Testis (tissue), 3 donors: ENCODE data around the gene NFKBIZ. TPM values are rescaled to one million over a fixed set of nuclear protein-coding genes. Genes with fewer than 3 reads are reported as not detected.
A peak's percentile ranks its signal among the peaks of the same experiment; 100 is the strongest.

ENCODE experiments used
- DNase-seq: peaks from one replicate; pipeline ENCODE4 v3.0.0-alpha.2; 2019
- H3K27ac ChIP-seq, 2 donors: fragments of 200-600 bp; sonication (generic); one replicate each; pipeline ENCODE4 v1.5.1; 2019
- H3K27me3 ChIP-seq: fragments of 200-600 bp; sonication (generic); one replicate; pipeline ENCODE4 v1.5.1; 2019
- H3K36me3 ChIP-seq: fragments of 200-600 bp; sonication (generic); one replicate; pipeline ENCODE4 v1.5.1; 2017; ENCODE audit warnings: low read depth; ENCODE audit errors: missing control alignments
- H3K4me1 ChIP-seq: fragments of 200-600 bp; sonication (generic); one replicate; pipeline ENCODE4 v1.5.1; 2019
- H3K4me3 ChIP-seq, 2 donors: fragments of 200-600 bp; sonication (generic); one replicate each; pipeline ENCODE4 v1.5.1; 2017 to 2019
- H3K9me3 ChIP-seq: fragments of 200-600 bp; sonication (generic); one replicate; pipeline ENCODE4 v1.5.1; 2017
- POLR2A ChIP-seq: fragments of 450-650 bp; IDR thresholded peaks from one replicate; pipeline ENCODE4 v1.6.1; 2017; ENCODE audit warnings: antibody characterized with exemption, mild to moderate bottlenecking, moderate library complexity
- WGBS, 2 donors: methylation state at CpG; one replicate each; pipeline ENCODE4 v1.1.5; 2018; 5-methylcytosine and 5-hydroxymethylcytosine counted together
- intact Hi-C: fragments of 100-400 bp; cut with DNase I; formaldehyde crosslinking; loops from one replicate; pipeline ENCODE4 v1.15.1; 2023; ENCODE audit warnings: low total_unique reads
- polyA plus RNA-seq: library from polyadenylated mRNA; stranded (reverse); fragments of 350-450 nt; fragmentation: Illumina TruSeq; extraction: RNeasy Lipid Tissue Mini Kit (QIAGEN cat#74804); gene quantifications from one replicate; pipeline ENCODE4 v1.2.3, GENCODE V29; 2014; ENCODE audit warnings: low read depth, low replicate concordance; ENCODE audit not compliant: insufficient read depth
- total RNA-seq, 2 donors: library from RNA; depleted of rRNA; stranded (reverse); fragments of >200 nt; gene quantifications; one replicate each; pipeline ENCODE4 v1.2.3, GENCODE V29; 2016
- TF ChIP-seq, protein P1 (sequence below), 3 experiments: fragments of 450-650 bp in 2 of 3; fragments of 200-600 bp in 1 of 3; sonication (generic) in 1 of 3; IDR thresholded peaks; one replicate each; pipeline ENCODE4 v1.5.1; 2016 to 2019; ENCODE audit warnings: antibody characterized with exemption in 3 of 3, mild to moderate bottlenecking in 2 of 3, moderate library complexity in 1 of 3

NFKBIZ gene
- total and polyA plus RNA-seq, 3 donors from 2014 or later: 5.4 to 14.7 (median 6.9) TPM

DNA sequence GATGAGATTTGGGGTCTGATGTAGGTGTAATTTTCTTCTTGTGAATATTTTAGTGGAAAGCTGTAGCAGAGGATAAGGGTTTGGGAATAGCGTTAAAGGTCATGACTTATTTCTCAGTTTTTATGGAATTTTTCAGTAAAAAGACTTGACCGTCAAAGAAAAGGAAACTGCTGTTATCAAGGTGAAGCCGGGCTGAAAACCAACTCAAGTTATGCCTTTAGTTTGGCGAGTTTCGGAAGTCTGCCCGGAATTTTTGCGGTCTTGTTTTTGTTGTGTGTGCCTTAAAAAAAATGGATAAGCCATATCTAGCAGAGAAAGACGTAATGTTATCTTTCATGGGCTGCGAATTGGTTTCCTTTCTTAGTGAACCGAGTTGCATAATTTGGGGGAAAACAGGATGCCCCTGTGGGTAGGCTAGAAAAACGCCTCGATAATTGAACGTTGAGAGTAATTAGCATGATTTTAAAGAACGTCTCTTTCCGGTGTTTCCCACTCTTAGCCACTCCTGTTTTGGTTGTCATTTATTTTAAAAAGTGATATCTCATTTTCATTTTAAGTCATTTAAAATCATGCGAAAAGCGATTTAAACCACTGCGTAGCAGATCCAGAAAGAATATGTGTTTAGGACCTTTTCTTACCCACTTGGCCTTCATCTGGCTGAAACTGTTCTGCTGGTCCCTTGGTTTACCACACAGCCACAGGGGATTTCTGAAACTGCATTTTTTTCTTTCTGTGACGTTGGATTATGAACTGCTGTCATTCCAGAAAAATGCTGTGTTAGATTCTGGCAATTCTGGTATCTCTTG, 1.1 kb downstream of the NFKBIZ start:
- H3K9me3 ChIP-seq: no peaks in the 10 kb centered on the region
- no peaks in the 10 kb centered on the region for H3K36me3 ChIP-seq
- TF ChIP-seq POLR2A: no peak
- TF ChIP-seq, protein P1, sequence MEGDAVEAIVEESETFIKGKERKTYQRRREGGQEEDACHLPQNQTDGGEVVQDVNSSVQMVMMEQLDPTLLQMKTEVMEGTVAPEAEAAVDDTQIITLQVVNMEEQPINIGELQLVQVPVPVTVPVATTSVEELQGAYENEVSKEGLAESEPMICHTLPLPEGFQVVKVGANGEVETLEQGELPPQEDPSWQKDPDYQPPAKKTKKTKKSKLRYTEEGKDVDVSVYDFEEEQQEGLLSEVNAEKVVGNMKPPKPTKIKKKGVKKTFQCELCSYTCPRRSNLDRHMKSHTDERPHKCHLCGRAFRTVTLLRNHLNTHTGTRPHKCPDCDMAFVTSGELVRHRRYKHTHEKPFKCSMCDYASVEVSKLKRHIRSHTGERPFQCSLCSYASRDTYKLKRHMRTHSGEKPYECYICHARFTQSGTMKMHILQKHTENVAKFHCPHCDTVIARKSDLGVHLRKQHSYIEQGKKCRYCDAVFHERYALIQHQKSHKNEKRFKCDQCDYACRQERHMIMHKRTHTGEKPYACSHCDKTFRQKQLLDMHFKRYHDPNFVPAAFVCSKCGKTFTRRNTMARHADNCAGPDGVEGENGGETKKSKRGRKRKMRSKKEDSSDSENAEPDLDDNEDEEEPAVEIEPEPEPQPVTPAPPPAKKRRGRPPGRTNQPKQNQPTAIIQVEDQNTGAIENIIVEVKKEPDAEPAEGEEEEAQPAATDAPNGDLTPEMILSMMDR (IDR thresholded peaks at IDR 0.05): no peak
- no peaks in the 10 kb centered on the region for H3K27me3 ChIP-seq
- no peaks in the 10 kb centered on the region for H3K4me1 ChIP-seq
- 7 to 12% methylated on average over 19 of the region's 19 CpGs for WGBS, 2 donors
- DNase-seq: no peak
- intact Hi-C loops: no loop called here
- peak overlapping the region; percentile 95 to 96 for H3K27ac ChIP-seq
- peak overlapping the region; percentile 75 to 87 for H3K4me3 ChIP-seq

DNA sequence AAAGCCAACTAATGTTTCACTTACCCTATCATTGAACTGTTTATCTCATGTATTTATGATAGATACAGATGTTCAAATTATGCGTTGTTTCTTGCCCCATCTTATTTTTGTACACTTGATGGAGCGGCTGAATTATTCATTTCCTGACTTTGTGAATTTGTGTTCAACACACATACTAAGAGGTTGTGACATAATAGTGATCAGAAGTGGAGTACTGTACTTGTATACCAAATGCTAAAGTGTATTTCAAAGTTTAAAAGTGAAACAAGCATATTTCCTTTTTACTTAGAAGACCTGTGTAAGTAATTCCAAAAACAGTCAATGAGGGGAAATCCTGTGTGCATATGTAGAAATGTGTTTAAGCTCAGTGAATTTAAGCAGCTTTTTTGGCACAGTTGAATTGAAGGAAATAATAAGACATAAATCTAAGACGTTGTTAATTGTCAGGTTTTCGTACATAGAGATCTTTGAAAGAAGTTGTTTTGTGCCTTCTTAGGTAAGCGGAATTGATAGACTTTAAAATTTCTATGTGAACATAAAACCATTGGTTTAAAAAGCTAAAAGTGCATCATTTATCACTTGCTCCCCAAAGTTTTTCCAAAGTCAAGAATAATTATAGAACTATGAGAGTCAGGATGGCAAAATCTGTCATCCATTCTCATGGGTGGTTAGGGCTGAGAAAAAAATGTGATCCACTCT, 1.9 kb downstream of the NFKBIZ start:
- intact Hi-C loops: no loop called here
- TF ChIP-seq, protein P1 (IDR thresholded peaks at IDR 0.05): no peak
- DNase-seq: no peak
- WGBS, 2 donors: 46 to 69% methylated on average over 5 of the region's 5 CpGs
- Histone ChIP-seq H3K4me1 (no peaks in the 10 kb centered on the region), H3K27me3 (no peaks in the 10 kb centered on the region), H3K4me3 (peak overlapping the region; percentile 75 to 87), H3K9me3 (no peaks in the 10 kb centered on the region), H3K36me3 (no peaks in the 10 kb centered on the region), H3K27ac (peak overlapping the region; percentile 95 to 96)

DNA sequence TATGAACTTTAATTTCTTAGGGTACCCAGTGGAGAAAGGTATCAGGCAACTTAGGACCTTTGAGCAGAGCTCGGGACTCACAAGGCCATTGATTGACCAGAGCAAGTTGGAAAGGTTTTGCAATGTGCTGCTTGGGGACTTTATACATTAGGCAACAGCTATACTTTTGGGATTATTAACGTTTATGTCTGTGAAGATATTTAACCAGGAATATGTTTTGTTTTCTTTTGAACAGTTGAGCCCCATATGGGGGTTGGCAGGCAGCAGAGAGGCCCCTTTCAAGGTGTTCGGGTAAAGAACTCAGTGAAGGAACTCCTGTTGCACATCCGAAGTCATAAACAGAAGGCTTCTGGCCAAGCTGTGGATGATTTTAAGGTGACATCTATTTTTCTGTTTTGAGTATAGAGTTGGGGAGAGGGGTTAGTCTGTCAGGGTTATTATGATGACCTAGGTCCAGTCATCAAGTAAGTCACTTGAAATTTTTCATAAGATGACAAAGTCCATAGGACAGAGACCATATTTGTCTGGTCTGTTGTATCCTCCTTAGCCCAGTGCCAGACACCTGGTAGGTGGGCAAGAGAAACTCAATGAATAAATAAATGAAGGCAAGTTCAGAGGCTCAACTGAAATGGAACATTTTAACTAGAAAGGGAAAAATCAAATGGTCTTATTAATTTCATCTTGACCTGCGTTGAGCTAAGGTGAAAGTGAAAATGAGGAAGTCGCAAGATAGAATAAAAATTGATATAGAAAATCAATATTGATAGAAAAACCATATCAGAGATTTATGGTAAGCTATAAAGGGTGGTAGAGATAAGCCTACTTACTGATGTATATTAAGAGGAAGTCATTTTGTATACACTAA, 2.8 kb downstream of the NFKBIZ start:
- Histone ChIP-seq H3K27ac (no peak overlapping the region), H3K36me3 (no peaks in the 10 kb centered on the region), H3K9me3 (no peaks in the 10 kb centered on the region), H3K4me1 (no peaks in the 10 kb centered on the region), H3K27me3 (no peaks in the 10 kb centered on the region), H3K4me3 (no peak overlapping the region)
- DNase-seq: no peak
- TF ChIP-seq, protein P1 (IDR thresholded peaks at IDR 0.05): no peak
- no peak for TF ChIP-seq POLR2A
- 83 to 88% methylated on average over 6 of the region's 6 CpGs for WGBS, 2 donors
- intact Hi-C loops: no loop called here

DNA sequence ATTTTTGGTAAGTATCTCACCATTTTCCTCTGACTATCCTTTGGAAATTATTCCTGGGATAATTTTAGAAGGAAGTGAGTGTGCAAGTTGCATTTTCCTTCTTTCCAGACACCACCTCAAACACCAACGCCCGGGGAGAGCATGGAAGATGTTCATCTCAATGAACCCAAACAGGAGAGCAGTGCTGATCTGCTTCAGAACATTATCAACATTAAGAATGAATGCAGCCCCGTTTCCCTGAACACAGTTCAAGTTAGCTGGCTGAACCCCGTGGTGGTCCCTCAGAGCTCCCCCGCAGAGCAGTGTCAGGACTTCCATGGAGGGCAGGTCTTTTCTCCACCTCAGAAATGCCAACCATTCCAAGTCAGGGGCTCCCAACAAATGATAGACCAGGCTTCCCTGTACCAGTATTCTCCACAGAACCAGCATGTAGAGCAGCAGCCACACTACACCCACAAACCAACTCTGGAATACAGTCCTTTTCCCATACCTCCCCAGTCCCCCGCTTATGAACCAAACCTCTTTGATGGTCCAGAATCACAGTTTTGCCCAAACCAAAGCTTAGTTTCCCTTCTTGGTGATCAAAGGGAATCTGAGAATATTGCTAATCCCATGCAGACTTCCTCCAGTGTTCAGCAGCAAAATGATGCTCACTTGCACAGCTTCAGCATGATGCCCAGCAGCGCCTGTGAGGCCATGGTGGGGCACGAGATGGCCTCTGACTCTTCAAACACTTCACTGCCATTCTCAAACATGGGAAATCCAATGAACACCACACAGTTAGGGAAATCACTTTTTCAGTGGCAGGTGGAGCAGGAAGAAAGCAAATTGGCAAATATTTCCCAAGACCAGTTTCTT, 3.9 kb downstream of the NFKBIZ start:
- Histone ChIP-seq H3K27ac (no peak overlapping the region), H3K4me3 (no peak overlapping the region)
- intact Hi-C loops: no loop called here

More for the DNA sequence above, 3.9 kb downstream of the NFKBIZ start:
- H3K27me3 ChIP-seq: no peaks in the 10 kb centered on the region
- no peaks in the 10 kb centered on the region for H3K4me1 ChIP-seq
- 91 to 97% methylated on average over 8 of the region's 8 CpGs for WGBS, 2 donors
- no peaks in the 10 kb centered on the region for H3K9me3 ChIP-seq
- DNase-seq: no peak
- no peak for TF ChIP-seq POLR2A
- TF ChIP-seq, protein P1 (IDR thresholded peaks at IDR 0.05): no peak
- H3K36me3 ChIP-seq: no peaks in the 10 kb centered on the region
